GM23338 (cell line): ENCODE measurements around the gene MOB3C. TPM values are rescaled to one million over a fixed set of nuclear protein-coding genes. Genes with fewer than 3 reads are reported as not detected.

Experiments
- ATAC-seq: fragments of 200-7000 bp; cut with Tn5 transposase; 3 replicates; pipeline ENCODE4 v1.9.1; 2020
- DNase-seq: peaks from one replicate; pipeline ENCODE4 v3.0.0-alpha.2; 2015; ENCODE audit warnings: low spot score
- H2AFZ ChIP-seq: fragments of 200-600 bp; sonication (generic); 2 replicates; pipeline ENCODE4 v1.8.0; 2016; ENCODE audit warnings: antibody characterized with exemption, mild to moderate bottlenecking, moderate library complexity
- H3F3A ChIP-seq: fragments of 200-600 bp; sonication (generic); replicated peaks from 2 replicates; pipeline ENCODE4 v1.8.0; 2017; ENCODE audit warnings: antibody characterized with exemption, mixed run types, low read depth
- H3K27ac ChIP-seq: fragments of 200-600 bp; sonication (generic); 2 replicates; pipeline ENCODE4 v1.6.1; 2016; ENCODE audit warnings: low read depth
- H3K27me3 ChIP-seq: fragments of 200-600 bp; sonication (generic); 2 replicates; pipeline ENCODE4 v1.8.0; 2016; ENCODE audit warnings: mild to moderate bottlenecking, mixed run types, moderate library complexity; ENCODE audit not compliant: insufficient read depth
- H3K36me3 ChIP-seq: fragments of 200-600 bp; sonication (generic); 2 replicates; pipeline ENCODE4 v1.8.0; 2016; ENCODE audit warnings: mild to moderate bottlenecking; ENCODE audit not compliant: insufficient read depth
- H3K4me1 ChIP-seq: fragments of 200-600 bp; sonication (generic); 2 replicates; pipeline ENCODE4 v1.8.0; 2016; ENCODE audit warnings: mild to moderate bottlenecking, moderate library complexity; ENCODE audit not compliant: insufficient read depth
- H3K4me2 ChIP-seq: fragments of 200-600 bp; sonication (generic); 2 replicates; pipeline ENCODE4 v1.7.1; 2017; ENCODE audit warnings: mixed run types
- H3K4me3 ChIP-seq: fragments of 200-600 bp; sonication (generic); 2 replicates; pipeline ENCODE4 v1.6.1; 2016; ENCODE audit warnings: mixed run types
- H3K79me2 ChIP-seq: fragments of 200-600 bp; sonication (generic); replicated peaks from 2 replicates; pipeline ENCODE4 v1.8.0; 2017; ENCODE audit warnings: mild to moderate bottlenecking; ENCODE audit not compliant: insufficient read depth
- H3K9me2 ChIP-seq: fragments of 200-600 bp; sonication (generic); 2 replicates; pipeline ENCODE4 v1.8.0; 2017; ENCODE audit not compliant: insufficient read depth
- H4K20me1 ChIP-seq: fragments of 200-600 bp; sonication (generic); replicated peaks from 2 replicates; pipeline ENCODE4 v1.8.0; 2017; ENCODE audit warnings: mild to moderate bottlenecking; ENCODE audit not compliant: insufficient read depth
- H3K27ac Mint-ChIP-seq: 2 replicates; pipeline ENCODE4 v1.8.0; 2020; ENCODE audit warnings: inconsistent platforms, mild to moderate bottlenecking, moderate library complexity, mixed read lengths
- H3K27me3 Mint-ChIP-seq: 3 replicates; pipeline ENCODE4 v1.8.0; 2022; ENCODE audit warnings: low read depth, mild to moderate bottlenecking, moderate library complexity, mixed read lengths, inconsistent platforms; ENCODE audit not compliant: insufficient read depth, poor library complexity
- H3K36me3 Mint-ChIP-seq: 3 replicates; pipeline ENCODE4 v1.8.0; 2021; ENCODE audit warnings: low read depth, mild to moderate bottlenecking, inconsistent platforms, moderate library complexity, mixed read lengths
- H3K4me1 Mint-ChIP-seq: 3 replicates; pipeline ENCODE4 v1.8.0; 2020; ENCODE audit warnings: mild to moderate bottlenecking, inconsistent platforms, mixed read lengths
- H3K4me3 Mint-ChIP-seq: 3 replicates; pipeline ENCODE4 v1.8.0; 2021; ENCODE audit warnings: moderate library complexity, mild to moderate bottlenecking, inconsistent platforms, mixed read lengths
- H3K9me3 Mint-ChIP-seq: 3 replicates; pipeline ENCODE4 v1.8.0; 2020; ENCODE audit warnings: moderate library complexity, mild to moderate bottlenecking, inconsistent platforms, mixed read lengths
- CREB1 ChIP-seq: fragments of 250-450 bp; sonication (Bioruptor Pico); IDR thresholded peaks from 2 replicates; pipeline ENCODE4 v1.5.0; 2020; ENCODE audit warnings: low read depth, mild to moderate bottlenecking, moderate library complexity
- EZH2phosphoT487 ChIP-seq: fragments of 200-600 bp; sonication (generic); IDR thresholded peaks from one replicate; pipeline ENCODE4 v1.8.1; 2018; ENCODE audit warnings: antibody characterized with exemption; ENCODE audit not compliant: unreplicated experiment
- JUNB ChIP-seq: IDR thresholded peaks from one replicate; pipeline ENCODE4 v1.6.1; 2016; ENCODE audit warnings: antibody characterized with exemption; ENCODE audit not compliant: unreplicated experiment
- NANOG ChIP-seq: IDR thresholded peaks from 2 replicates; pipeline ENCODE4 v1.6.1; 2016; ENCODE audit warnings: antibody characterized with exemption, borderline replicate concordance
- ZNF331 ChIP-seq: fragments of 250-450 bp; sonication (Bioruptor Pico); IDR thresholded peaks from 2 replicates; pipeline ENCODE4 v1.5.0; 2020; ENCODE audit warnings: low read depth, mild to moderate bottlenecking, moderate library complexity
- polyA plus RNA-seq: library from polyadenylated mRNA; unstranded; fragments of >200 nt; fragmentation: Nextera tagmentation; extraction: Ambion mirVana; gene quantifications from 2 replicates; pipeline ENCODE4 v1.2.1, GENCODE V29; 2016
- total RNA-seq: library from RNA; depleted of rRNA; stranded (reverse); fragments of >200 nt; shearing (Covaris generic); gene quantifications from 2 replicates; pipeline ENCODE4 v1.2.3, GENCODE V29; 2014
- TF ChIP-seq, protein P1 (sequence below), 2 experiments: fragments of 200-600 bp in 1 of 2; sonication (generic) in 1 of 2; conservative IDR thresholded peaks; 2 replicates each; pipeline versions ENCODE4 v1.5.1 to v1.6.1; 2016 to 2017; ENCODE audit warnings: antibody characterized with exemption in 2 of 2, low read depth in 2 of 2, mild to moderate bottlenecking in 2 of 2, moderate library complexity in 1 of 2
- TF ChIP-seq, protein P2 (sequence below): IDR thresholded peaks from 2 replicates; pipeline ENCODE4 v1.6.1; 2016; ENCODE audit warnings: antibody characterized with exemption
- TF ChIP-seq, protein P3 (sequence below): fragments of 250-450 bp; sonication (Bioruptor Pico); IDR thresholded peaks from 2 replicates; pipeline ENCODE4 v1.5.0; 2020; ENCODE audit warnings: mild to moderate bottlenecking, moderate library complexity

MOB3C gene
- total and polyA plus RNA-seq, 2 experiments from 2014 or later, result 1.1 to 6.2 TPM

DNA sequence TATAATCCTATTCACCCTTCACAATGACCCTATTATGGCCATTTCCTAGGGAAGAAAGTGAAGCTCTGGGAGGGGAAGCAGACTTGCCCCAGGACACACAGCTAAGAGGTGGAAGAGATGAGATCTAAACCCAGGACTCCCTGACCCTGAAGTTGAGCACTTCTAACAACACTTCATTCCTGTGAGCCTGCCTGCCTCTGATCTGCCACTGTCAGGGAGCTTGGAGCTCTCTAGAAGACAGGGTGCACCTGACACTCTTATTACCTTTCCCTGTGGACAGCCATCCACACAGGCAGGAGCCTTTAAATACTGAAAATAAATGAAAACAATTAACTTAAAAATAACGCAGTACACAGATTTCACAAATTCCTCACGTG lies 13.1 kb downstream of the MOB3C start (continued):
- TF ChIP-seq, protein P1, sequence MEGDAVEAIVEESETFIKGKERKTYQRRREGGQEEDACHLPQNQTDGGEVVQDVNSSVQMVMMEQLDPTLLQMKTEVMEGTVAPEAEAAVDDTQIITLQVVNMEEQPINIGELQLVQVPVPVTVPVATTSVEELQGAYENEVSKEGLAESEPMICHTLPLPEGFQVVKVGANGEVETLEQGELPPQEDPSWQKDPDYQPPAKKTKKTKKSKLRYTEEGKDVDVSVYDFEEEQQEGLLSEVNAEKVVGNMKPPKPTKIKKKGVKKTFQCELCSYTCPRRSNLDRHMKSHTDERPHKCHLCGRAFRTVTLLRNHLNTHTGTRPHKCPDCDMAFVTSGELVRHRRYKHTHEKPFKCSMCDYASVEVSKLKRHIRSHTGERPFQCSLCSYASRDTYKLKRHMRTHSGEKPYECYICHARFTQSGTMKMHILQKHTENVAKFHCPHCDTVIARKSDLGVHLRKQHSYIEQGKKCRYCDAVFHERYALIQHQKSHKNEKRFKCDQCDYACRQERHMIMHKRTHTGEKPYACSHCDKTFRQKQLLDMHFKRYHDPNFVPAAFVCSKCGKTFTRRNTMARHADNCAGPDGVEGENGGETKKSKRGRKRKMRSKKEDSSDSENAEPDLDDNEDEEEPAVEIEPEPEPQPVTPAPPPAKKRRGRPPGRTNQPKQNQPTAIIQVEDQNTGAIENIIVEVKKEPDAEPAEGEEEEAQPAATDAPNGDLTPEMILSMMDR (conservative IDR thresholded peaks at IDR 0.05; ENCODE audit: low read depth in 2 of 2), result no peak

DNA sequence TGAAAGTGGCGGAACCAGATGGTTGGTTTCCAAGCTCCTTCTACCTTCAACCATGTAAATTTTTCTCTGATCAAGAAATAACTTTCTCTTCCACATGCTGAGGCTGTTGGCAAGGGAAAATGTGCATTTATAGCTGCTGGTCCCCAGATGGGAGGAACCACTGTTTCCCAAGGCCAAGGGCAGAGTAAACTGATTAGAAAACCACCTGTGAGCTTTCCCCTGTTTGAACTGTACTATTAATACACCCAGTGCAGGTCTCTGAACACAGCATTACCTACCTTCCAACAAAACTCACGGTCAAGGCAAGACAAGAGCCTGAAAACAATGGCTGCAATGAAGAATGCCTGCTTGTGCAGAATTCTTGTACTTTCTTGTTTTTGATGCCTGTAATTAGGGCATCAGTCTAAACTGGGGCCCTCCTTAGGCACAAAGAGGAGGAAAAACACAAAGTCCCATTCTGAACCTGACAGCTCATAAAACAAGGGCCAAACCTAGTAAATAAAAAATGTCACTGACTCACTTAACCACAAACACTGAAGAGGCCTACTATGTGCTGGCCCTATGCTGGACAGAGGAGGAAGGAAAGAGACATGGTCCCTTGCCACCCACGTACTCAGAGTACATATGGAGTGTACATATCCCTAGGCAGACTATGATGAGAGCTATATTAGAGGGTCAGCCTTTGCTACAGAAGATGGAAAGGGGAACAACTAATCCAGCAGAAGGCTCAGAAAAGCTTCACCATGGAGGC lies 15.2 kb downstream of the MOB3C start:
- peaks cover 12% of the 10 kb centered on the region for H3K4me1 ChIP-seq
- H3K9me2 ChIP-seq, result no peaks in the 10 kb centered on the region
- no peak overlapping the region for H3K4me3 ChIP-seq
- H3K4me2 ChIP-seq, result no peak overlapping the region
- no peak for ATAC-seq
- H3K27me3 ChIP-seq, result no peaks in the 10 kb centered on the region
- no peak overlapping the region for H3K27ac ChIP-seq
- no peaks in the 10 kb centered on the region for H3K9me3 Mint-ChIP-seq
- no peaks in the 10 kb centered on the region for H4K20me1 ChIP-seq
- H3K79me2 ChIP-seq, result no peaks in the 10 kb centered on the region
- peaks cover 24% of the 10 kb centered on the region for H3K4me1 Mint-ChIP-seq
- no peak for DNase-seq
- H3K4me3 Mint-ChIP-seq, result 0 out of 3 replicates have a peak overlapping the region, but pooled peaks have one; percentile 15
- H3K27ac Mint-ChIP-seq, result no peak overlapping the region
- no peaks in the 10 kb centered on the region for H3F3A ChIP-seq
- peaks cover 19% of the 10 kb centered on the region for H3K27me3 Mint-ChIP-seq
- H2AFZ ChIP-seq, result no peak overlapping the region
- no peaks in the 10 kb centered on the region for H3K36me3 ChIP-seq
- no peaks in the 10 kb centered on the region; the same call in 2 of the 3 replicates for H3K36me3 Mint-ChIP-seq
- TF ChIP-seq, protein P2, sequence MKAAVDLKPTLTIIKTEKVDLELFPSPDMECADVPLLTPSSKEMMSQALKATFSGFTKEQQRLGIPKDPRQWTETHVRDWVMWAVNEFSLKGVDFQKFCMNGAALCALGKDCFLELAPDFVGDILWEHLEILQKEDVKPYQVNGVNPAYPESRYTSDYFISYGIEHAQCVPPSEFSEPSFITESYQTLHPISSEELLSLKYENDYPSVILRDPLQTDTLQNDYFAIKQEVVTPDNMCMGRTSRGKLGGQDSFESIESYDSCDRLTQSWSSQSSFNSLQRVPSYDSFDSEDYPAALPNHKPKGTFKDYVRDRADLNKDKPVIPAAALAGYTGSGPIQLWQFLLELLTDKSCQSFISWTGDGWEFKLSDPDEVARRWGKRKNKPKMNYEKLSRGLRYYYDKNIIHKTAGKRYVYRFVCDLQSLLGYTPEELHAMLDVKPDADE, result no peak
- TF ChIP-seq, protein P1 (conservative IDR thresholded peaks at IDR 0.05; ENCODE audit: low read depth in 2 of 2), result no peak
- TF ChIP-seq, protein P3, sequence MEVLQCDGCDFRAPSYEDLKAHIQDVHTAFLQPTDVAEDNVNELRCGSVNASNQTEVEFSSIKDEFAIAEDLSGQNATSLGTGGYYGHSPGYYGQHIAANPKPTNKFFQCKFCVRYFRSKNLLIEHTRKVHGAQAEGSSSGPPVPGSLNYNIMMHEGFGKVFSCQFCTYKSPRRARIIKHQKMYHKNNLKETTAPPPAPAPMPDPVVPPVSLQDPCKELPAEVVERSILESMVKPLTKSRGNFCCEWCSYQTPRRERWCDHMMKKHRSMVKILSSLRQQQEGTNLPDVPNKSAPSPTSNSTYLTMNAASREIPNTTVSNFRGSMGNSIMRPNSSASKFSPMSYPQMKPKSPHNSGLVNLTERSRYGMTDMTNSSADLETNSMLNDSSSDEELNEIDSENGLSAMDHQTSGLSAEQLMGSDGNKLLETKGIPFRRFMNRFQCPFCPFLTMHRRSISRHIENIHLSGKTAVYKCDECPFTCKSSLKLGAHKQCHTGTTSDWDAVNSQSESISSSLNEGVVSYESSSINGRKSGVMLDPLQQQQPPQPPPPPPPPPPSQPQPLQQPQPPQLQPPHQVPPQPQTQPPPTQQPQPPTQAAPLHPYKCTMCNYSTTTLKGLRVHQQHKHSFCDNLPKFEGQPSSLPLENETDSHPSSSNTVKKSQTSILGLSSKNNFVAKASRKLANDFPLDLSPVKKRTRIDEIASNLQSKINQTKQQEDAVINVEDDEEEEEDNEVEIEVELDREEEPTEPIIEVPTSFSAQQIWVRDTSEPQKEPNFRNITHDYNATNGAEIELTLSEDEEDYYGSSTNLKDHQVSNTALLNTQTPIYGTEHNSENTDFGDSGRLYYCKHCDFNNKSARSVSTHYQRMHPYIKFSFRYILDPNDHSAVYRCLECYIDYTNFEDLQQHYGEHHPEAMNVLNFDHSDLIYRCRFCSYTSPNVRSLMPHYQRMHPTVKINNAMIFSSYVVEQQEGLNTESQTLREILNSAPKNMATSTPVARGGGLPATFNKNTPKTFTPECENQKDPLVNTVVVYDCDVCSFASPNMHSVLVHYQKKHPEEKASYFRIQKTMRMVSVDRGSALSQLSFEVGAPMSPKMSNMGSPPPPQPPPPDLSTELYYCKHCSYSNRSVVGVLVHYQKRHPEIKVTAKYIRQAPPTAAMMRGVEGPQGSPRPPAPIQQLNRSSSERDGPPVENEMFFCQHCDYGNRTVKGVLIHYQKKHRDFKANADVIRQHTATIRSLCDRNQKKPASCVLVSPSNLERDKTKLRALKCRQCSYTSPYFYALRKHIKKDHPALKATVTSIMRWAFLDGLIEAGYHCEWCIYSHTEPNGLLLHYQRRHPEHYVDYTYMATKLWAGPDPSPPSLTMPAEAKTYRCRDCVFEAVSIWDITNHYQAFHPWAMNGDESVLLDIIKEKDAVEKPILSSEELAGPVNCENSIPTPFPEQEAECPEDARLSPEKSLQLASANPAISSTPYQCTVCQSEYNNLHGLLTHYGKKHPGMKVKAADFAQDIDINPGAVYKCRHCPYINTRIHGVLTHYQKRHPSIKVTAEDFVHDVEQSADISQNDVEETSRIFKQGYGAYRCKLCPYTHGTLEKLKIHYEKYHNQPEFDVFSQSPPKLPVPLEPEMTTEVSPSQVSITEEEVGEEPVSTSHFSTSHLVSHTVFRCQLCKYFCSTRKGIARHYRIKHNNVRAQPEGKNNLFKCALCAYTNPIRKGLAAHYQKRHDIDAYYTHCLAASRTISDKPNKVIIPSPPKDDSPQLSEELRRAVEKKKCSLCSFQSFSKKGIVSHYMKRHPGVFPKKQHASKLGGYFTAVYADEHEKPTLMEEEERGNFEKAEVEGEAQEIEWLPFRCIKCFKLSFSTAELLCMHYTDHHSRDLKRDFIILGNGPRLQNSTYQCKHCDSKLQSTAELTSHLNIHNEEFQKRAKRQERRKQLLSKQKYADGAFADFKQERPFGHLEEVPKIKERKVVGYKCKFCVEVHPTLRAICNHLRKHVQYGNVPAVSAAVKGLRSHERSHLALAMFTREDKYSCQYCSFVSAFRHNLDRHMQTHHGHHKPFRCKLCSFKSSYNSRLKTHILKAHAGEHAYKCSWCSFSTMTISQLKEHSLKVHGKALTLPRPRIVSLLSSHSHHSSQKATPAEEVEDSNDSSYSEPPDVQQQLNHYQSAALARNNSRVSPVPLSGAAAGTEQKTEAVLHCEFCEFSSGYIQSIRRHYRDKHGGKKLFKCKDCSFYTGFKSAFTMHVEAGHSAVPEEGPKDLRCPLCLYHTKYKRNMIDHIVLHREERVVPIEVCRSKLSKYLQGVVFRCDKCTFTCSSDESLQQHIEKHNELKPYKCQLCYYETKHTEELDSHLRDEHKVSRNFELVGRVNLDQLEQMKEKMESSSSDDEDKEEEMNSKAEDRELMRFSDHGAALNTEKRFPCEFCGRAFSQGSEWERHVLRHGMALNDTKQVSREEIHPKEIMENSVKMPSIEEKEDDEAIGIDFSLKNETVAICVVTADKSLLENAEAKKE (CRISPR knock-in tag), result no peak
- no peak for TF ChIP-seq CREB1
- no peak for TF ChIP-seq JUNB
- no peak for TF ChIP-seq ZNF331
- TF ChIP-seq NANOG, result no peak
- TF ChIP-seq EZH2phosphoT487, result no peak
